Ovary (tissue), 9 donors: ENCODE measurements around the gene MOB1A. TPM values are rescaled to one million over a fixed set of nuclear protein-coding genes. Genes with fewer than 3 reads are reported as not detected.

Experiments
- DNase-seq, 5 donors: peaks; one replicate each; pipeline ENCODE4 v3.0.0-alpha.2; 2019 to 2020
- H3K27ac ChIP-seq, 2 donors: fragments of 200-600 bp; one replicate each; pipeline versions ENCODE4 v1.5.1 to v1.8.0; 2019 to 2022
- H3K27me3 ChIP-seq: fragments of 200-600 bp; one replicate; pipeline ENCODE4 v1.8.0; 2022
- H3K36me3 ChIP-seq: fragments of 200-600 bp; sonication (generic); one replicate; pipeline ENCODE4 v1.5.1; 2019
- H3K4me1 ChIP-seq: one replicate; pipeline ENCODE4 v1.8.1; 2013; ENCODE audit warnings: mild to moderate bottlenecking, moderate library complexity; ENCODE audit not compliant: insufficient read depth
- H3K4me3 ChIP-seq: fragments of 200-600 bp; sonication (generic); one replicate; pipeline ENCODE4 v1.5.1; 2017
- H3K9me3 ChIP-seq, 2 donors: fragments of 200-600 bp in 1 of 2; sonication (generic) in 1 of 2; one replicate each; pipeline versions ENCODE4 v1.5.1 to v1.8.1; 2013 to 2019; ENCODE audit warnings: mild to moderate bottlenecking in 1 of 2, moderate library complexity in 1 of 2
- CTCF ChIP-seq, 3 donors: fragments of 450-650 bp in 2 of 3; fragments of 200-600 bp in 1 of 3; IDR thresholded peaks; one replicate each; pipeline versions ENCODE4 v1.5.1 to v1.8.0; 2016 to 2022; ENCODE audit warnings: antibody characterized with exemption in 3 of 3, mild to moderate bottlenecking in 1 of 3
- EP300 ChIP-seq: sonication (generic); formaldehyde crosslinking; IDR thresholded peaks from one replicate; pipeline ENCODE4 v1.6.1; 2017; ENCODE audit warnings: antibody characterized with exemption
- POLR2A ChIP-seq: fragments of 450-650 bp; IDR thresholded peaks from one replicate; pipeline ENCODE4 v1.6.1; 2017; ENCODE audit warnings: antibody characterized with exemption, mild to moderate bottlenecking, moderate library complexity
- WGBS, 3 donors: extraction: QIAGEN DNeasy Blood & Tissue Kit in 1 of 3; methylation state at CpG; one replicate each; pipeline versions ENCODE4 v1.1.5 to v1.1.7; 2013 to 2017; 5-methylcytosine and 5-hydroxymethylcytosine counted together
- intact Hi-C, 4 donors: fragments of 100-400 bp; cut with DNase I; formaldehyde crosslinking; loops; one replicate each; pipeline versions ENCODE4 v1.11.0 to v1.15.1; 2022 to 2023
- polyA plus RNA-seq, 2 donors: library from polyadenylated mRNA; stranded (reverse); fragments of 200-250 nt in 1 of 2; fragments of 350-450 nt in 1 of 2; fragmentation: Illumina TruSeq in 1 of 2; extraction: RNeasy Lipid Tissue Mini Kit (QIAGEN cat#74804) in 1 of 2; gene quantifications; one replicate each; pipeline ENCODE4 v1.2.3, GENCODE V29; 2013 to 2014
- total RNA-seq, 7 donors: library from RNA; depleted of rRNA in 2 of 7; stranded (reverse); fragments of >200 nt in 2 of 7; fragmentation: NEBNext Ultra II Directional in 3 of 7; extraction: Animal tissue kit (Norgen Biotek cat#: 25700) in 3 of 7; gene quantifications; one replicate each; pipeline versions ENCODE4 v1.1.0 to v1.2.4, GENCODE V29; 2016 to 2023
- donor health status: DM: no; HTN: no; CAD: no; lungs with moderate emphysema.
- donor health status: DM: no; HTN: no; CAD: no.
- donor health status: Bipolar disorder and iron deficiency.
- donor health status: DM: yes; HTN: yes; CAD: no.
- donor health status: DM: no; HTN: no; CAD: no.
- donor health status: DM: yes; HTN: yes; CAD: no.

MOB1A gene
- total and polyA plus RNA-seq, 9 donors, result 31.6 to 122 (median 93.0) TPM

GRCh38 chr2:74149570-74150319, 28.9 kb downstream of the MOB1A start:
- Histone ChIP-seq H3K27me3 (no peaks in the 10 kb centered on the region), H3K4me1 (peaks cover 8% of the 10 kb centered on the region), H3K4me3 (no peak overlapping the region), H3K36me3 (no peaks in the 10 kb centered on the region), H3K27ac (no peak overlapping the region), H3K9me3 (no peaks in the 10 kb centered on the region)
- WGBS, 3 donors, result 77 to 87% (median 82%) methylated on average over 7 of the region's 7 CpGs
- no peak for DNase-seq
- TF ChIP-seq POLR2A, result no peak
- intact Hi-C loops, result loop anchor here in 1 of 4 donors (5.0 to 10.0 kb wide), 2 partner anchors 105 to 183 kb away; no protein-coding TSS in a partner anchor

GRCh38 chr2:74149247-74149525, 29.5 kb downstream of the MOB1A start:
- DNase-seq, result no peak
- no peak overlapping the region for H3K4me3 ChIP-seq
- peaks cover 8% of the 10 kb centered on the region for H3K4me1 ChIP-seq
- intact Hi-C loops, result loop anchor here in 1 of 4 donors (5.0 to 10.0 kb wide), 2 partner anchors 106 to 183 kb away; no protein-coding TSS in a partner anchor
- no peaks in the 10 kb centered on the region for H3K9me3 ChIP-seq
- TF ChIP-seq EP300 (no peak), CTCF (IDR thresholded peaks at IDR 0.05) (no peak), POLR2A (no peak)
- no peaks in the 10 kb centered on the region for H3K36me3 ChIP-seq
- no peak overlapping the region for H3K27ac ChIP-seq
- H3K27me3 ChIP-seq, result no peaks in the 10 kb centered on the region
- WGBS, 3 donors, result 87% methylated on average over 5 of the region's 5 CpGs

- no peaks in the 10 kb centered on the region for H3K9me3 ChIP-seq
- H3K4me3 ChIP-seq, result peak overlapping the region; percentile 93
- peaks cover 8% of the 10 kb centered on the region for H3K4me1 ChIP-seq
- peak overlapping the region in 1 of 2 donors; percentile 0 for H3K27ac ChIP-seq
- no peaks in the 10 kb centered on the region for H3K27me3 ChIP-seq
- no peak for DNase-seq
- intact Hi-C loops, result loop anchor here in 1 of 4 donors (5.0 to 10.0 kb wide), 2 partner anchors 106 to 184 kb away; no protein-coding TSS in a partner anchor
- TF ChIP-seq CTCF (IDR thresholded peaks at IDR 0.05) (no peak), EP300 (no peak), POLR2A (no peak)
- WGBS, 3 donors, result 45 to 51% (median 50%) methylated on average over 16 of the region's 16 CpGs
- H3K36me3 ChIP-seq, result no peaks in the 10 kb centered on the region
These were observed 30.0 kb downstream of the MOB1A start for GRCh38 chr2:74148457-74149246.

- intact Hi-C loops, result loop anchor here in 1 of 4 donors (5.0 to 10.0 kb wide), 2 partner anchors 107 to 184 kb away; no protein-coding TSS in a partner anchor
- H3K27ac ChIP-seq, result peak within 1 kb of the TSS in 1 of 2 donors; percentile 24
- H3K4me1 ChIP-seq, result peaks cover 8% of the 10 kb centered on the region
- H3K36me3 ChIP-seq, result no peaks in the 10 kb centered on the region
- peak; percentile 26 to 70 (median 62) for TF ChIP-seq CTCF (IDR thresholded peaks at IDR 0.05)
- TF ChIP-seq EP300, result no peak
- TF ChIP-seq POLR2A, result no peak
- H3K9me3 ChIP-seq, result no peaks in the 10 kb centered on the region
- no peaks in the 10 kb centered on the region for H3K27me3 ChIP-seq
- peak; percentile 68 to 87 (median 78) for DNase-seq
- 0 to 1% (median 0%) methylated on average over 33 to 67 of the region's 67 CpGs for WGBS, 3 donors
- H3K4me3 ChIP-seq, result peak within 1 kb of the TSS; percentile 93
These were observed 30.8 kb downstream of the MOB1A start, which contains the start of gene BOLA3 for GRCh38 chr2:74147727-74148456. TSS of gene BOLA3 (minus strand) at chr2:74147912. CDS start at chr2:74147874, 38 bp downstream.
